ENCODE results near the gene SLC1A4.
"Not testable (repeated sequence)": the region's sequence is repeated elsewhere in the genome, so short reads cannot be mapped to it uniquely, and the experiment has no call there.

GRCh38 chr2:65033667-65034066, 44.5 kb downstream of the SLC1A4 start:
- TF ChIP-seq, protein P1, sequence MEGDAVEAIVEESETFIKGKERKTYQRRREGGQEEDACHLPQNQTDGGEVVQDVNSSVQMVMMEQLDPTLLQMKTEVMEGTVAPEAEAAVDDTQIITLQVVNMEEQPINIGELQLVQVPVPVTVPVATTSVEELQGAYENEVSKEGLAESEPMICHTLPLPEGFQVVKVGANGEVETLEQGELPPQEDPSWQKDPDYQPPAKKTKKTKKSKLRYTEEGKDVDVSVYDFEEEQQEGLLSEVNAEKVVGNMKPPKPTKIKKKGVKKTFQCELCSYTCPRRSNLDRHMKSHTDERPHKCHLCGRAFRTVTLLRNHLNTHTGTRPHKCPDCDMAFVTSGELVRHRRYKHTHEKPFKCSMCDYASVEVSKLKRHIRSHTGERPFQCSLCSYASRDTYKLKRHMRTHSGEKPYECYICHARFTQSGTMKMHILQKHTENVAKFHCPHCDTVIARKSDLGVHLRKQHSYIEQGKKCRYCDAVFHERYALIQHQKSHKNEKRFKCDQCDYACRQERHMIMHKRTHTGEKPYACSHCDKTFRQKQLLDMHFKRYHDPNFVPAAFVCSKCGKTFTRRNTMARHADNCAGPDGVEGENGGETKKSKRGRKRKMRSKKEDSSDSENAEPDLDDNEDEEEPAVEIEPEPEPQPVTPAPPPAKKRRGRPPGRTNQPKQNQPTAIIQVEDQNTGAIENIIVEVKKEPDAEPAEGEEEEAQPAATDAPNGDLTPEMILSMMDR (IDR thresholded peaks at IDR 0.05) = not testable (repeated sequence)
- not testable (repeated sequence) for TF ChIP-seq POLR2A (IDR thresholded peaks at IDR 0.05)

Data from adrenal gland (tissue), 5 donors.